ENCODE measurements around the gene PKM. TPM values are rescaled to one million over a fixed set of nuclear protein-coding genes. Genes with fewer than 3 reads are reported as not detected.
A peak's percentile ranks its signal among the peaks of the same experiment; 100 is the strongest.

The PKM gene
- polyA plus RNA-seq, 1 donor (not counting 4 experiments of a cell fraction or from before 2014, with no cell fraction given), result 3,352 TPM

DNA sequence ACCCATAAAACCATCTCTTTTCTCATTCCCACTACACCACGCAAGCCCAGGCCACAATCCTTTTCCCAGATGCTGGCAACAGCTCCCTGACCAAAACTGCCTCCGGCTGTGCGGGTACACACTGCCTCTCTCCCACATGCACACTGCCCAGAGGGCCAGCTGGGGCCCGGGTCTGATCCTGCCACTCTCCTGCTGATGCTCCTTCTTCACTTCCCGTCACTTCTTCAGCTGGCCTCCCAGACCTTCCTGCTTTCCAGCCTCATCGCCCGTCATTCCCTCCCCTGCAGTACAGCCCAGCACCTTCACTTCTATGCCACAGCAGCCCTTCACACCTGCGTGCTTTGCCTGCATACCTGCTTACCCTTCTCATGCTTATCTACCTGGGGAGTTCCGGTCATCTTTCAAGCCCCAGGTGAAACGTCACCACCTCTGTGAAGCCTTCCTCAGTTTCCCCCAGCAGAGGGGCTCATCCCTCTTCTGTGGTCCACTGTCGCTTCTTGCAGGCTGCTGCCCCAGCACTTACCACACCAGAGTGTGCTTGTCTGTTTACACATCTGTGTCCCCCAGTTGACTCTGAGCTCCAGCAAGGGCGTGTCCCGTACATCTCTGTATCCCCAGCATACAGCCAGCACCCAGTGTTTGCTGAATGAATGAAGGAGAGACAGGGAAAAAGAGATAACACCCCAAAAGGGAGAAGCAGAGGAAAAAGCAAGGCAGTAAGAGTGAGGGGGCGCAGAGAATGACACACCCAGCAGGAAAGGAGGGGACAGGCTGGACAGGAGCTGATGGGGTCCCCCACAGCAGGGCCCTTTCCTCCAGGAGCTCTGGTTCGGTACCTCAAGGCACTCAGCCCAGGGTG is 55.6 kb downstream of the PKM start:
- Histone ChIP-seq H3K9me1 (ENCODE audit: control insufficient read depth, extremely low read depth, insufficient read depth, low read length) (no peaks in the 10 kb centered on the region), H3K9me3 (ENCODE audit: control insufficient read depth, low read depth, low read length) (no peaks in the 10 kb centered on the region), H3K27me3 (ENCODE audit: control insufficient read depth, extremely low read depth, insufficient read depth, low read length) (no peaks in the 10 kb centered on the region), H3K9ac (ENCODE audit: control insufficient read depth, extremely low read depth, insufficient read depth, low read length) (no peak overlapping the region), H4K20me1 (ENCODE audit: control insufficient read depth, extremely low read depth, insufficient read depth, low read length) (no peaks in the 10 kb centered on the region), H2AFZ (ENCODE audit: control insufficient read depth, low read length) (no peak overlapping the region), H3K4me3 (ENCODE audit: control insufficient read depth in 2 of 3, extremely low read depth in 1 of 3, insufficient read depth in 2 of 3, low read depth in 1 of 3, low read length in 3 of 3) (no peak overlapping the region), H3K4me1 (ENCODE audit: control insufficient read depth, extremely low read depth, insufficient read depth, low read length) (peaks cover 11% of the 10 kb centered on the region), H3K36me3 (ENCODE audit: control insufficient read depth in 2 of 2, extremely low read depth in 1 of 2, insufficient read depth in 2 of 2, low read length in 2 of 2) (no peaks in the 10 kb centered on the region), H3K27ac (ENCODE audit: control insufficient read depth, insufficient read depth, low read length) (no peak overlapping the region), H3K4me2 (ENCODE audit: control insufficient read depth, extremely low read depth, insufficient read depth, low read depth, low read length) (no peak overlapping the region), H3K79me2 (ENCODE audit: control insufficient read depth, insufficient read depth, low read length) (no peaks in the 10 kb centered on the region)
- no peak for FAIRE-seq
- DNase-seq (ENCODE audit: low read depth, low spot score), result no peak
- TF ChIP-seq CTCF (optimal IDR thresholded peaks at IDR 0.05 in 1 of 3, IDR thresholded peaks at IDR 0.05 in 1 of 3, conservative IDR thresholded peaks at IDR 0.05 in 1 of 3; ENCODE audit: extremely low read depth in 1 of 3, insufficient read depth in 2 of 3, low read length in 3 of 3) (no peak), EZH2 (IDR thresholded peaks at IDR 0.05; ENCODE audit: low read length) (no peak)
- dilution Hi-C loops (cut with MboI; ENCODE audit: extremely low pct_ligation_motif_present, low sequenced_read_pairs), result no loop called here

GRCh38 chr15:72174551-72175165 is 56.3 kb downstream of the PKM start:
- Histone ChIP-seq H3K4me2 (ENCODE audit: control insufficient read depth, extremely low read depth, insufficient read depth, low read depth, low read length) (peak overlapping the region; percentile 27), H3K4me1 (ENCODE audit: control insufficient read depth, extremely low read depth, insufficient read depth, low read length) (peaks cover 11% of the 10 kb centered on the region), H4K20me1 (ENCODE audit: control insufficient read depth, extremely low read depth, insufficient read depth, low read length) (no peaks in the 10 kb centered on the region), H2AFZ (ENCODE audit: control insufficient read depth, low read length) (no peak overlapping the region), H3K27me3 (ENCODE audit: control insufficient read depth, extremely low read depth, insufficient read depth, low read length) (no peaks in the 10 kb centered on the region), H3K36me3 (ENCODE audit: control insufficient read depth in 2 of 2, extremely low read depth in 1 of 2, insufficient read depth in 2 of 2, low read length in 2 of 2) (no peaks in the 10 kb centered on the region), H3K9ac (ENCODE audit: control insufficient read depth, extremely low read depth, insufficient read depth, low read length) (no peak overlapping the region), H3K27ac (ENCODE audit: control insufficient read depth, insufficient read depth, low read length) (no peak overlapping the region), H3K79me2 (ENCODE audit: control insufficient read depth, insufficient read depth, low read length) (no peaks in the 10 kb centered on the region), H3K4me3 (ENCODE audit: control insufficient read depth in 2 of 3, extremely low read depth in 1 of 3, insufficient read depth in 2 of 3, low read depth in 1 of 3, low read length in 3 of 3) (no peak overlapping the region), H3K9me3 (ENCODE audit: control insufficient read depth, low read depth, low read length) (no peaks in the 10 kb centered on the region), H3K9me1 (ENCODE audit: control insufficient read depth, extremely low read depth, insufficient read depth, low read length) (no peaks in the 10 kb centered on the region)
- FAIRE-seq, result no peak
- no peak for DNase-seq (ENCODE audit: low read depth, low spot score)
- no peak for TF ChIP-seq EZH2 (IDR thresholded peaks at IDR 0.05; ENCODE audit: low read length)
- TF ChIP-seq CTCF (optimal IDR thresholded peaks at IDR 0.05 in 1 of 3, IDR thresholded peaks at IDR 0.05 in 1 of 3, conservative IDR thresholded peaks at IDR 0.05 in 1 of 3; ENCODE audit: extremely low read depth in 1 of 3, insufficient read depth in 2 of 3, low read length in 3 of 3), result no peak
- dilution Hi-C loops (cut with MboI; ENCODE audit: extremely low pct_ligation_motif_present, low sequenced_read_pairs), result no loop called here
